ENCODE measurements around the gene TEX12. TPM values are rescaled to one million over a fixed set of nuclear protein-coding genes. Genes with fewer than 3 reads are reported as not detected.

Gene TEX12
- total RNA-seq, 1 donor = 0.63 TPM

DNA sequence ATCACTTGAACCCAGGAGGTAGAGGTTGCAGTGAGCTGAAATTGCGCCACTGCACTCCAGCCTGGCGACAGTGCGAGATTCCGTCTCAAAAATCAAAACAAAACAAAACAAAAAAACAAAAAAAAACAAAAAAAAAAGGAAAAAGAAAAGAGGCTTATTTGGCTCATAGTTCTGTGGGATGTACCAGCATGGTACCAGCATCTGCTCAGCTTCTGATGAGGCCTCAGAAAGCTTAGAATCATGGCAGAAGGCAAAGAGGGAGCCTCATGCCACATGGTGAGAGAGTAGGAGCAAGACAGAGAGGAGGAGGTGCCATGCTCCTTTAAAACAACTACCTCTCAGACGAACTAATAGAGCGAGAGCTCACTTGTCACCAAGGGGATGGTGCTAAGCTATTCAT lies 48.4 kb downstream of the TEX12 start:
- no peak overlapping the region for H3K4me3 ChIP-seq (ENCODE audit: low read length)
- no peaks in the 10 kb centered on the region for H3K9me3 ChIP-seq (ENCODE audit: low read depth, low read length)
- H3K27me3 ChIP-seq (ENCODE audit: insufficient read depth, low read length) = peaks cover 2% of the 10 kb centered on the region
- H3K4me1 ChIP-seq (ENCODE audit: insufficient read depth, low read length) = peaks cover 17% of the 10 kb centered on the region

DNA sequence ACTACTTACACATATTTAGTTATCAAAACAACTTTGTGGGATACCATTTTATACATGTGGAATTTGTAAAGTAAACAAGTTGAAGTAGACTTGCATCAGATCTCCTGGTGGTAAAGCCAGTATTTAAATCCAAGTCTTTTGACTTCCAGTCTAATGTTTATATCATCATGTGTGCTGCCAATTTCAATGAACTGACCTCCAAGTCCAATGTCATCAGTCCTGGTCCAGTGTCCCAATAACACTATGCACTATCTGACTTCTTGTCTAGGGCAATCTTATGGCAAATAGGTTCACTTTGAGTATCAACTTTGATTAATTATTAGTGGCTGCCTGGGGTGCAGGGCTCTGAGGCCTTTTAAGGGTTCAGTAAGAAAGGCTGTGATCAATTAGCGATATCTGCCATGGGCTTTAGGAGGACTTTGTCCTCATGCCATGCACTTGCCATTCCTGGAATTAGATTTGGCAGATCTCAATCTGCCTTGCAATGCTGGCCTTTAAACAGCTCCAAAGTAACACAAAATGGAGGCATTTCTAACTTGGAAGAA lies 49.5 kb downstream of the TEX12 start:
- H3K4me1 ChIP-seq (ENCODE audit: insufficient read depth, low read length) = peaks cover 14% of the 10 kb centered on the region
- H3K27me3 ChIP-seq (ENCODE audit: insufficient read depth, low read length) = peaks cover 2% of the 10 kb centered on the region
- H3K4me3 ChIP-seq (ENCODE audit: low read length) = no peak overlapping the region
- H3K9me3 ChIP-seq (ENCODE audit: low read depth, low read length) = no peaks in the 10 kb centered on the region

DNA sequence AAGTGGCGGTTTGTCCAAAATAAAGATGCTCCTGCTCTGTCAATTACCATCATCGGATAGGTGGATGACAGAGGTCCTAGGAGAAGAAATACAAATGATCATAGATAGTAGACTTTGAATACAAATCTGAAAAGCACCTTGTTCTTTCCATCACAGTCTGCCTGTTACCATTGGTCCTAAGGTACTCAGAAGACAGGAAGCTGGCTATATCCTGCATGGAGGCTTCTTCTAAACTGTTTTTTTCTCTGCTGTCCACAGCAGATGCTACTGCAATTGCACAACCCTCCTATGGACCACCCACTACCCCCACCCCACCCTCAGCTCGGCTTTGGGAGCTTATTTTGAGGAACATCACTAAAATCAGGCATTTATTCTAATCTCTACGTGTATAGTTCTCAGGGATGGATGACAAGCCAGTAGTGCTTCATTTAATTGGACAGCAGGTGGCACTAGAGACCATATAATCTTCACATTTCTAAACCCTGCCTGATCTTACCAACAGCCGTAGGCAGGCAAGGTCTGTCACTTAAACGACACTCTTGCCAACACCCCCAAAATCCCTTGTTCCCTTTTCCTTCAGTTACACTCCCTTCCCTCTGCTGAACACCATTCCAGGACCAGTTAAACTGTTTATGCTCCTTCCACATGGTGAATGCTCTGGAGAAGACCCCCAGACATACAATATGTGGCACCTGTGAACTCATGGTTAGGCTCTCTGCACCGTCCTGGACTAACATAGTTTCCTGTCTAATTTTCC lies 52.5 kb downstream of the TEX12 start:
- H3K27me3 ChIP-seq (ENCODE audit: insufficient read depth, low read length) = no peaks in the 10 kb centered on the region
- no peaks in the 10 kb centered on the region for H3K9me3 ChIP-seq (ENCODE audit: low read depth, low read length)
- H3K4me3 ChIP-seq (ENCODE audit: low read length) = no peak overlapping the region
- H3K4me1 ChIP-seq (ENCODE audit: insufficient read depth, low read length) = peaks cover 6% of the 10 kb centered on the region

DNA sequence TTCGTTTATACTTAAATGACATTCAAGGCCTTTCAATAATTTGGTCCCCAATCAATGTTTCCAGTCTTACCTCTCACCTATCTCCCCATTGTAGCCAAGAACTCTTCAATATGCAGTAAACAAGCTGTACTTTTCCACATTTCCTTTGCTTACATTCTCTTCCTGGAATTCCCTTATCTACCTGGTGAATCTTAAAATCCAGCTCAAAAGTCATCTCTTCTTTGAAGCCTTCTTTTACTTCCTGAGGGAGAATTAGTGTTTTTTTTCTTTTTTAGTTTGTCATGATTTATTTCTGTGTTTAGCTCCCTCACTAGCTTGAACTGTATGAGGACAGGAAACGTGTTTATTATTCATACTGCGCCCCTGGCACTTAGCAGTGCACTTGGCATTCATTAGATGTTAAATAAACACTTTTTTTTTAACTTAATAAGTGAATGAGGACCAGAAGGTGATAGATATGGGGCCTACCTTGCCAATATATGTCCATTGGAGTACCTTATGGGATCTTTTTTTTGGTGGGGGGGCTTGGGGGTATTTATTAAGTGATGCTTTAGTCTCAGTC lies 54.2 kb downstream of the TEX12 start:
- no peaks in the 10 kb centered on the region for H3K27me3 ChIP-seq (ENCODE audit: insufficient read depth, low read length)
- no peak overlapping the region for H3K4me3 ChIP-seq (ENCODE audit: low read length)
- H3K9me3 ChIP-seq (ENCODE audit: low read depth, low read length) = no peaks in the 10 kb centered on the region
- H3K4me1 ChIP-seq (ENCODE audit: insufficient read depth, low read length) = peaks cover 10% of the 10 kb centered on the region

Other genes with a start within 250 kb of the TEX12 start
- not detected for gene C11orf52, start 248.5 kb upstream of the TEX12 start, total RNA-seq
- gene DIXDC1, start 230.0 kb upstream of the TEX12 start, total RNA-seq = 1.4 TPM
- gene DLAT, start 142.0 kb upstream of the TEX12 start, total RNA-seq = 15.1 TPM
- not detected for gene PIH1D2, start 93.4 kb upstream of the TEX12 start, total RNA-seq
- gene NKAPD1, start 93.1 kb upstream of the TEX12 start, total RNA-seq = 20.7 TPM
- gene TIMM8B, start 80.6 kb upstream of the TEX12 start, total RNA-seq = 10.6 TPM
- gene SDHD, start 80.5 kb upstream of the TEX12 start, total RNA-seq = 72.1 TPM
- gene IL18, start 3.3 kb upstream of the TEX12 start, total RNA-seq = 13.0 TPM
- gene BCO2, start 8.1 kb downstream of the TEX12 start, total RNA-seq = 1.4 TPM
- 37.3 TPM for gene PTS, start 59.1 kb downstream of the TEX12 start, total RNA-seq
- not detected for gene PLET1, start 93.5 kb downstream of the TEX12 start, total RNA-seq